SK-N-SH (cell line): ENCODE data around the gene FERMT2. TPM values are rescaled to one million over a fixed set of nuclear protein-coding genes. Genes with fewer than 3 reads are reported as not detected.

ENCODE experiments used
- CTCF ChIA-PET: fragments of 300-600, 350-600 bp; formaldehyde crosslinking; extraction: SDS; loops from one replicate; lab custom pipeline; 2021; lab: Yijun Ruan, JAX
- POLR2A ChIA-PET: fragments of 350-600 bp; sonication (Branson Sonifier 250); formaldehyde crosslinking; extraction: SDS; loops from one replicate; lab custom pipeline; 2020; ENCODE audit warnings: antibody characterized with exemption, inconsistent platforms; lab: Yijun Ruan, JAX
- DNase-seq: peaks from one replicate; pipeline ENCODE4 v3.0.0; 2012
- H2AFZ ChIP-seq: fragments of 200-600 bp; sonication (generic); 2 replicates; pipeline ENCODE4 v1.8.1; 2016; ENCODE audit warnings: antibody characterized with exemption, mild to moderate bottlenecking, low read depth
- H3F3A ChIP-seq: fragments of 200-600 bp; sonication (generic); replicated peaks from 2 replicates; pipeline ENCODE3; 2016; ENCODE audit warnings: antibody characterized with exemption, mild to moderate bottlenecking; ENCODE audit not compliant: insufficient read depth
- H3K27ac ChIP-seq, 2 experiments: fragments of 200-500 bp in 1 of 2; fragments of 200-600 bp in 1 of 2; sonication (Bioruptor generic) in 1 of 2; sonication (generic), shearing (Covaris generic) in 1 of 2; 2 replicates each; pipeline versions ENCODE4 v1.5.1 to v1.6.1; 2014 to 2016; ENCODE audit warnings: low read depth in 2 of 2, inconsistent platforms in 1 of 2, low read length in 1 of 2, mild to moderate bottlenecking in 1 of 2, mixed read lengths in 1 of 2
- H3K27me3 ChIP-seq: fragments of 200-600 bp; sonication (generic), shearing (Covaris generic); 2 replicates; pipeline ENCODE4 v1.6.1; 2016; ENCODE audit warnings: mixed run types; ENCODE audit not compliant: insufficient read depth
- H3K36me3 ChIP-seq, 2 experiments: fragments of 200-500 bp in 1 of 2; fragments of 200-600 bp in 1 of 2; sonication (Bioruptor generic) in 1 of 2; sonication (generic) in 1 of 2; replicated peaks in 1 of 2; 2 replicates each; pipeline versions ENCODE3 to v1.5.1; 2014 to 2016; ENCODE audit warnings: low read length in 1 of 2, mild to moderate bottlenecking in 1 of 2; ENCODE audit not compliant: insufficient read depth in 2 of 2, control insufficient read depth in 1 of 2
- H3K4me1 ChIP-seq, 2 experiments: fragments of 200-500 bp in 1 of 2; fragments of 200-600 bp in 1 of 2; sonication (Bioruptor generic) in 1 of 2; sonication (generic), shearing (Covaris generic) in 1 of 2; 2 replicates each; pipeline versions ENCODE4 v1.5.1 to v1.6.1; 2014 to 2016; ENCODE audit warnings: low read depth in 1 of 2, low read length in 1 of 2, mixed run types in 1 of 2; ENCODE audit not compliant: insufficient read depth in 2 of 2, control insufficient read depth in 1 of 2
- H3K4me2 ChIP-seq: fragments of 200-600 bp; sonication (generic), shearing (Covaris generic); 2 replicates; pipeline ENCODE4 v1.6.1; 2017; ENCODE audit warnings: mixed run types
- H3K4me3 ChIP-seq, 2 experiments: fragments of 200-500 bp in 1 of 2; fragments of 200-600 bp in 1 of 2; sonication (Bioruptor generic) in 1 of 2; sonication (generic), shearing (Covaris generic) in 1 of 2; 2 replicates each; pipeline versions ENCODE4 v1.5.1 to v1.8.1; 2014 to 2016; ENCODE audit warnings: low read depth in 2 of 2, inconsistent platforms in 1 of 2, low read length in 1 of 2, mild to moderate bottlenecking in 1 of 2, mixed read lengths in 1 of 2, moderate library complexity in 1 of 2
- H3K79me2 ChIP-seq: fragments of 200-600 bp; sonication (generic); 2 replicates; pipeline ENCODE4 v1.8.1; 2017; ENCODE audit warnings: mild to moderate bottlenecking; ENCODE audit not compliant: insufficient read depth
- H3K9ac ChIP-seq: fragments of 200-600 bp; sonication (generic); 2 replicates; pipeline ENCODE4 v1.6.1; 2017; ENCODE audit warnings: mixed run types
- H3K9me2 ChIP-seq: fragments of 200-600 bp; sonication (generic); 2 replicates; pipeline ENCODE4 v1.6.1; 2017; ENCODE audit warnings: mixed run types
- H3K9me3 ChIP-seq: fragments of 200-600 bp; sonication (generic); 2 replicates; pipeline ENCODE4 v1.6.1; 2017; ENCODE audit warnings: mixed run types, mild to moderate bottlenecking, moderate library complexity
- H4K20me1 ChIP-seq: fragments of 200-600 bp; sonication (generic); 2 replicates; pipeline ENCODE4 v1.6.1; 2017; ENCODE audit warnings: mild to moderate bottlenecking, mixed run types; ENCODE audit not compliant: insufficient read depth
- CHD2 ChIP-seq: fragments of 150-350 bp; IDR thresholded peaks from 2 replicates; pipeline ENCODE4 v1.6.1; 2018; ENCODE audit warnings: low read length; ENCODE audit not compliant: partially characterized antibody
- CTCF ChIP-seq: fragments of 200-600 bp; sonication (generic); IDR thresholded peaks from 2 replicates; pipeline ENCODE4 v1.6.1; 2017; ENCODE audit warnings: antibody characterized with exemption, mild to moderate bottlenecking, moderate library complexity
- FOSL2 ChIP-seq: IDR thresholded peaks from 2 replicates; pipeline ENCODE4 v1.4.0; 2012; ENCODE audit warnings: low read depth, mild to moderate bottlenecking, moderate library complexity, borderline replicate concordance
- GABPA ChIP-seq: IDR thresholded peaks from 2 replicates; pipeline ENCODE4 v1.4.0; 2012; ENCODE audit warnings: low read depth, mild to moderate bottlenecking
- MEF2A ChIP-seq: IDR thresholded peaks from 2 replicates; pipeline ENCODE4 v1.4.0; 2012; ENCODE audit warnings: low read depth, borderline replicate concordance
- NRF1 ChIP-seq: IDR thresholded peaks from 2 replicates; pipeline ENCODE4 v1.6.1; 2012; ENCODE audit warnings: low read depth, mild to moderate bottlenecking, low read length
- PBX3 ChIP-seq: IDR thresholded peaks from 2 replicates; pipeline ENCODE4; 2012
- POLR2AphosphoS5 ChIP-seq: IDR thresholded peaks from 2 replicates; pipeline ENCODE4 v1.6.1; 2012; ENCODE audit warnings: low read depth, low read length
- RAD21 ChIP-seq: IDR thresholded peaks from 2 replicates; pipeline ENCODE4 v1.6.1; 2012; ENCODE audit warnings: mild to moderate bottlenecking, low read length
- REST ChIP-seq: IDR thresholded peaks from 2 replicates; pipeline ENCODE4 v1.6.1; 2012; ENCODE audit warnings: mild to moderate bottlenecking, low read depth, low read length, moderate library complexity
- RFX5 ChIP-seq: IDR thresholded peaks from 2 replicates; pipeline ENCODE4 v1.6.1; 2012; ENCODE audit warnings: mild to moderate bottlenecking, improper control_type of control experiment, low read length
- RXRA ChIP-seq: IDR thresholded peaks from 2 replicates; pipeline ENCODE4 v1.4.0; 2012; ENCODE audit warnings: low read depth, mild to moderate bottlenecking, borderline replicate concordance
- SMC3 ChIP-seq: IDR thresholded peaks from 2 replicates; pipeline ENCODE4 v1.6.1; 2012; ENCODE audit warnings: low read depth, low read length, improper control_type of control experiment
- WGBS: methylation state at CpG from one replicate; pipeline ENCODE4 v1.1.6; 2017; ENCODE audit warnings: low lambda C conversion rate; 5-methylcytosine and 5-hydroxymethylcytosine counted together
- polyA plus RNA-seq, 3 experiments: library from polyadenylated mRNA; depleted of rRNA; stranded (reverse); fragments of >200 nt; gene quantifications; 2 replicates each; pipeline ENCODE4 v1.2.3, GENCODE V29; 2012

FERMT2 gene
- polyA plus RNA-seq, 1 of the 3 experiments (the other 2 are of a cell fraction) = 40.1 TPM

GRCh38 chr14:52825085-52825484 lies 125.8 kb downstream of the FERMT2 start:
- Histone ChIP-seq H3K9me2 (no peaks in the 10 kb centered on the region), H2AFZ (peak overlapping the region; percentile 1; the same call in 1 of the 2 replicates), H3K9ac (no peak overlapping the region), H4K20me1 (no peaks in the 10 kb centered on the region), H3K4me3 (no peak overlapping the region), H3K27ac (peak overlapping the region in 1 of 2 experiments; percentile 55; a peak in 2 of 4 replicates), H3K9me3 (no peaks in the 10 kb centered on the region), H3K79me2 (no peaks in the 10 kb centered on the region), H3K4me2 (peak overlapping the region; percentile 30), H3F3A (peaks cover 17% of the 10 kb centered on the region), H3K4me1 (peaks cover 8 to 13% of the 10 kb centered on the region in 2 experiments), H3K27me3 (no peaks in the 10 kb centered on the region), H3K36me3 (no peaks in the 10 kb centered on the region)
- ChIA-PET CTCF (interaction anchor here (0.6 to 4.9 kb wide), 10 partner anchors 10 to 481 kb away, joined by 4 to 69 read pairs (median 8); no protein-coding TSS in a partner anchor), POLR2A (interaction anchor here (1.1 kb wide), 1 partner anchor 34 kb away, joined by 3 read pairs; the partner anchor contains the start of gene GNPNAT1)
- WGBS = 77% methylated on average over 4 of the region's 4 CpGs
- no peak for TF ChIP-seq RXRA
- TF ChIP-seq MEF2A = no peak
- no peak for TF ChIP-seq REST
- TF ChIP-seq POLR2AphosphoS5 = no peak
- TF ChIP-seq GABPA = no peak
- no peak for TF ChIP-seq CHD2
- TF ChIP-seq NRF1 = no peak
- TF ChIP-seq SMC3 = no peak
- TF ChIP-seq RFX5 = no peak
- TF ChIP-seq CTCF = no peak
- no peak for DNase-seq

GRCh38 chr14:52824462-52824861 lies 126.4 kb downstream of the FERMT2 start:
- Histone ChIP-seq H3K9ac (no peak overlapping the region), H4K20me1 (no peaks in the 10 kb centered on the region), H2AFZ (peak overlapping the region; percentile 1; the same call in 1 of the 2 replicates), H3K27me3 (no peaks in the 10 kb centered on the region), H3K4me2 (peak overlapping the region; percentile 30), H3K36me3 (no peaks in the 10 kb centered on the region), H3K4me3 (no peak overlapping the region), H3K9me2 (no peaks in the 10 kb centered on the region), H3K79me2 (no peaks in the 10 kb centered on the region), H3K9me3 (no peaks in the 10 kb centered on the region), H3K27ac (peak overlapping the region in 1 of 2 experiments; percentile 55; a peak in 2 of 4 replicates), H3K4me1 (peaks cover 4 to 13% of the 10 kb centered on the region in 2 experiments), H3F3A (peaks cover 19% of the 10 kb centered on the region)
- DNase-seq = no peak
- CTCF ChIA-PET = interaction anchor here (0.6 to 4.9 kb wide), 16 partner anchors 9 to 482 kb away, joined by 3 to 69 read pairs (median 4); no protein-coding TSS in a partner anchor
- 17% methylated on average over 4 of the region's 4 CpGs for WGBS
- POLR2A ChIA-PET = interaction anchor here (0.9 kb wide), 1 partner anchor 127 kb away, joined by 3 read pairs; the partner anchor contains the start of gene FERMT2
- TF ChIP-seq FOSL2 (peak; percentile 38; the same call in 1 of the 2 replicates), REST (no peak), RAD21 (no peak), PBX3 (peak; percentile 62), CTCF (no peak)
